ENCODE results near the gene SMOC1.

Gene SMOC1

DNA sequence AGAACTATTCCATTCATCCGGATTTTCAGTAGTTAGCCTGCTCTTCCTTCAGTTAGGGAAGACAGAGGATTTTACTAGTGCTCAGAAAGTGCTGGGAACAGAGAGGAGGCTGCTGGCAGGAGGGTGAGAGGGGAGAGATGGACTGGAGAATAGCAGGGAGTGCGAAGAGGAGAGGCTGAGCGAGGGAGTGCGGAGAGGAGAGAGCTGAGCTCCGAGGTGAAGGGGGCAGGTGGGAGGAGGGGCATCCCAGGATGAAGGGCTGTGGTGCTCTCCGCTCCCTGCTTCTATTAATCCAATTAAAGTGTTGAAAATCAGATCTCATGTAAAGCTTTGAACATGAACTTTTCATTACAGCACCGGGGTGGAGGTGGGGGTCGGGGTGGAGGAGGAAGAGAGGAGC lies 20.4 kb upstream of the SMOC1 start:
- Mint-ChIP-seq H3K27ac (no peak overlapping the region), H3K36me3 (ENCODE audit: low read depth) (no peaks in the 10 kb centered on the region), H3K4me3 (no peak overlapping the region), H3K4me1 (peaks cover 59% of the 10 kb centered on the region), H3K9me3 (peaks cover 4% of the 10 kb centered on the region), H3K27me3 (ENCODE audit: low read depth, poor library complexity) (no peaks in the 10 kb centered on the region)
- TF ChIP-seq, protein P1, sequence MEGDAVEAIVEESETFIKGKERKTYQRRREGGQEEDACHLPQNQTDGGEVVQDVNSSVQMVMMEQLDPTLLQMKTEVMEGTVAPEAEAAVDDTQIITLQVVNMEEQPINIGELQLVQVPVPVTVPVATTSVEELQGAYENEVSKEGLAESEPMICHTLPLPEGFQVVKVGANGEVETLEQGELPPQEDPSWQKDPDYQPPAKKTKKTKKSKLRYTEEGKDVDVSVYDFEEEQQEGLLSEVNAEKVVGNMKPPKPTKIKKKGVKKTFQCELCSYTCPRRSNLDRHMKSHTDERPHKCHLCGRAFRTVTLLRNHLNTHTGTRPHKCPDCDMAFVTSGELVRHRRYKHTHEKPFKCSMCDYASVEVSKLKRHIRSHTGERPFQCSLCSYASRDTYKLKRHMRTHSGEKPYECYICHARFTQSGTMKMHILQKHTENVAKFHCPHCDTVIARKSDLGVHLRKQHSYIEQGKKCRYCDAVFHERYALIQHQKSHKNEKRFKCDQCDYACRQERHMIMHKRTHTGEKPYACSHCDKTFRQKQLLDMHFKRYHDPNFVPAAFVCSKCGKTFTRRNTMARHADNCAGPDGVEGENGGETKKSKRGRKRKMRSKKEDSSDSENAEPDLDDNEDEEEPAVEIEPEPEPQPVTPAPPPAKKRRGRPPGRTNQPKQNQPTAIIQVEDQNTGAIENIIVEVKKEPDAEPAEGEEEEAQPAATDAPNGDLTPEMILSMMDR (IDR thresholded peaks at IDR 0.05): no peak
- DNase-seq: no peak

DNA sequence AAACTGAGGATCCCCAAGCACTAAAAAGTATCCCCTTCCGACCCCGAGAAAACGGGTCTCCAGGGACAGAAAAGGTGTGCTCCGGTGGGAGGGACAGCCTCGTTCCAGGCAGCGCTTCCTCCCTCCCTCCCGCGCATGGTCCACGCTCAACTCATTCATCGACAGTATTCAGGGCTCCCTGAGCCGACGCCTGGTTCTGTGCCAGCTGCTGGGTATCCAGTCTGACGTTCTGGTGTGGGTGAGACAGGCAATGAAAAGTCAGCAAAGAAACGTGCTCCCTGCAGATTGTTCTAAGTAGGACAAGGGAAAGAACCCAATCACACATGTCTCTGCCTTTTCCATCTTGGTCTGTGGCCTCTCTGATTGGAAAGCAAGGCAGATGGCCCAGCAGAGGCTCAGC lies 19.6 kb upstream of the SMOC1 start:
- no peak for DNase-seq
- TF ChIP-seq, protein P1 (IDR thresholded peaks at IDR 0.05): no peak
- Mint-ChIP-seq H3K4me3 (no peak overlapping the region), H3K27me3 (ENCODE audit: low read depth, poor library complexity) (peaks cover 1% of the 10 kb centered on the region), H3K36me3 (ENCODE audit: low read depth) (peaks cover 6% of the 10 kb centered on the region), H3K9me3 (peaks cover 12% of the 10 kb centered on the region), H3K27ac (no peak overlapping the region), H3K4me1 (peaks cover 52% of the 10 kb centered on the region)

DNA sequence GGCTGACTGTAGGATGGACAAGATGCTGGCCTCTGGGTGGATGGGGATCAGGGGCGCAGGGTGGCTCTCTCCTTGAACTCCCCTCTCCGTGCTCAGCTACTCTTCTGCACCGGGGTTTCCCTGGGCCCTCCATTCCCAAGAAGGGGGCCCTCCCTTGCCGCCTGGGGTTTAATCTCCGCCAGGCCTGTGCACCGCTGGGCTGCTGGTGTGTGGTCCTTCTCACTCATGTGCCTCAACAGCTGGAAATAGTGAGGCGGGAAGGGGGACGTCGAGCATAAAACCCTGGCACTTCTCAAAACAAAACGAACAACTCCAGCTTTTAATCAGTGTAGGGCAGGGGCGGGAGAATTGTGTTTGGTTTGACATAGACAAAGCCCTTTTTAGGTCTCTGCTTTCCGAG lies 19.0 kb upstream of the SMOC1 start:
- peaks cover 9% of the 10 kb centered on the region for H3K36me3 Mint-ChIP-seq (ENCODE audit: low read depth)
- H3K4me3 Mint-ChIP-seq: no peak overlapping the region
- TF ChIP-seq, protein P1 (IDR thresholded peaks at IDR 0.05): no peak
- no peak for DNase-seq
- H3K4me1 Mint-ChIP-seq: peaks cover 46% of the 10 kb centered on the region
- peaks cover 5% of the 10 kb centered on the region for H3K27me3 Mint-ChIP-seq (ENCODE audit: low read depth, poor library complexity)
- H3K9me3 Mint-ChIP-seq: peaks cover 18% of the 10 kb centered on the region
- H3K27ac Mint-ChIP-seq: no peak overlapping the region

DNA sequence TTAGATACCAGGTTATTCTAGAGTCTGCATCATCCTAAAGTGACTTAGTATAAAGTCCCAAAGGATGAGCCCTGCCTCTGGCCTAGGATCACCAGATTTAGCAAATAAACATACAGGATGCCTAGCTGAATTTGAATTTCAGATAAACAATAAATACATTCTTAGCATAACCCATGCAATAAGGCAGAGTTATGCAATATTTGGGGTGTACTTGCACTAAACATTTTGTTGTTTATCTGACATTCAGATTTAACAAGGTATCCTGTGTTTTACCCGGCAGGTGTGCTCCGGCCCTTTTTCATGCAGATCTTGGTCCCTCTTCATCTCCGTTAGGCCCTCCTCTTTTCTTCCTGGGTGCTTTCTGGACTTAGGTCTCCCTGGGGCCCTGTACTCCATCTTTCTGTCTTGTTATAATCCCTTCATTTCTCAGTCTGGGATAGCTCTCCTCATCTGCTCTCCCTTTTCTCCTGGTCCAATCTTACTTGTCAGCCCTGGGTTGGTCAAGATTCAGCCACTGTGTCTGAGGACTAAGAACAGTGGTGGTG lies 18.1 kb upstream of the SMOC1 start:
- H3K27ac Mint-ChIP-seq: no peak overlapping the region
- no peak overlapping the region for H3K4me3 Mint-ChIP-seq
- peaks cover 5% of the 10 kb centered on the region for H3K27me3 Mint-ChIP-seq (ENCODE audit: low read depth, poor library complexity)
- peaks cover 9% of the 10 kb centered on the region for H3K36me3 Mint-ChIP-seq (ENCODE audit: low read depth)
- H3K4me1 Mint-ChIP-seq: peaks cover 38% of the 10 kb centered on the region
- DNase-seq: no peak
- H3K9me3 Mint-ChIP-seq: peaks cover 26% of the 10 kb centered on the region
- TF ChIP-seq, protein P1 (IDR thresholded peaks at IDR 0.05): no peak

DNA sequence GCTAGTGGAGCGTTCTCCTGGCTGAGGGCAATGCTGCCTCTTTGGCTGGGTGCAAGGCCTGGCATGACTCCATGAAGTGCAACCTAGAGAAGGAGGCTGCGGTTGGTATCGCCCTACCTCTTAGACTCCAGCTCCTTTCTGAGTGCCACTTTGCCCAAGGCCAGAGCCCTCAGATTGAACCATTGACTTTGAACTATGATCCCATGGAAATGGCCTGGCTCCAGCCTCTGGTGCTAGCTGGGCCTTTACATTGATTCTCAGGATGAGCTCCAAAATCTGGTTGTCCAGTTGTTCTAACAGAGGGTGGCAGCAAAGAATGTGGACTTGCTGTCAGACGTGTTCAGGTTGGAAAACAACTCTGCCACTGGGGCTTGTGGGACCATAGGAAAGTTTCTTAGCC lies 16.1 kb upstream of the SMOC1 start:
- TF ChIP-seq, protein P1 (IDR thresholded peaks at IDR 0.05): no peak
- Mint-ChIP-seq H3K27ac (no peak overlapping the region), H3K27me3 (ENCODE audit: low read depth, poor library complexity) (peaks cover 9% of the 10 kb centered on the region), H3K4me3 (no peak overlapping the region), H3K4me1 (peaks cover 28% of the 10 kb centered on the region), H3K9me3 (peaks cover 43% of the 10 kb centered on the region), H3K36me3 (ENCODE audit: low read depth) (peaks cover 9% of the 10 kb centered on the region)
- no peak for DNase-seq

DNA sequence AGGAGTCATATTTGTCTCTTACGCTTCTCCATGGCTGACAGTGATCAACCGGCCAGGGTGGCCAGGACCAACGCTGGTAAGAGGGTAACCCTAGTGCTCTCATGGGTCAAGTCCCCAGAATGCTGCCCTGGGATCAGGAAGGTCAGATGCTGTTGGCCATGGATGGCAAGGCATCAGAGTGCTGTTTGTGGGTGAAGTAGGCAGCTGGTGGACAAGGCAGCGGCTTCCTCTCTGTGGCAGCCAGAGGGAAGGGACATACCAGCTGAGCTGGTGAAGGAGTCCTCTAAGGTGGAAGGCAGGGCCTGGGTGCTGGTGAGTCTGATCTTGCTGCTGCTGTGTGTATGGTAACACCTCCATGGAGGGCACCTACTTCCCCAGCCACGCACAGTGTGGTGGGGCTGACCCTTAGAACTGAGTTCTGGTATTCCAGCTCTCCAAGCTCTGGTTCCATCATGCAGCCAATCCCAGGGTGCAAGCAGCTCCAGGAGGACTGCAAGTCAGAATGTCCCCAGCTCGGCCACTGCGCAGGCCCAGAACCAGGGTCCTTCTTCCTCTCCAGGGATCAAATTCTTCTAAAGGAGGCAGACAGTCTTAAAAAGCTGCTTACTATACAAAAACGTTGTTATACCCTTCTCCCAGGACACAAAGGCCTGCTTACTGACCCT lies 13.4 kb upstream of the SMOC1 start:
- Mint-ChIP-seq H3K9me3 (peaks cover 58% of the 10 kb centered on the region), H3K36me3 (ENCODE audit: low read depth) (peaks cover 12% of the 10 kb centered on the region), H3K27ac (no peak overlapping the region), H3K4me3 (no peak overlapping the region), H3K4me1 (peaks cover 5% of the 10 kb centered on the region), H3K27me3 (ENCODE audit: low read depth, poor library complexity) (peaks cover 9% of the 10 kb centered on the region)
- TF ChIP-seq, protein P1 (IDR thresholded peaks at IDR 0.05): no peak
- no peak for DNase-seq
